Neural progenitor cell (in vitro differentiated cells): ENCODE measurements around the gene PTPRK. TPM values are rescaled to one million over a fixed set of nuclear protein-coding genes. Genes with fewer than 3 reads are reported as not detected.

ENCODE experiments used
- DNase-seq: peaks from one replicate; pipeline ENCODE4 v3.0.0-alpha.2; 2016; ENCODE audit warnings: low spot score
- H2AFZ ChIP-seq: fragments of 200-600 bp; sonication (generic); replicated peaks from 2 replicates; pipeline ENCODE4 v1.6.1; 2016; ENCODE audit warnings: antibody characterized with exemption
- H3F3A ChIP-seq: fragments of 200-600 bp; sonication (generic); 2 replicates; pipeline ENCODE4 v1.6.1; 2016; ENCODE audit warnings: antibody characterized with exemption, low read depth
- H3K27ac ChIP-seq: fragments of 200-600 bp; sonication (generic); 2 replicates; pipeline ENCODE4 v1.5.1; 2016; ENCODE audit warnings: mild to moderate bottlenecking
- H3K27me3 ChIP-seq: fragments of 200-600 bp; sonication (generic); 2 replicates; pipeline ENCODE4 v1.6.1; 2016; ENCODE audit warnings: mild to moderate bottlenecking, moderate library complexity
- H3K36me3 ChIP-seq: fragments of 200-600 bp; sonication (generic); 2 replicates; pipeline ENCODE4 v1.5.1; 2016
- H3K4me1 ChIP-seq: fragments of 200-600 bp; sonication (generic); 2 replicates; pipeline ENCODE4 v1.6.1; 2016; ENCODE audit warnings: mixed run types
- H3K4me2 ChIP-seq: fragments of 200-600 bp; sonication (generic); 2 replicates; pipeline ENCODE4 v1.6.1; 2016
- H3K4me3 ChIP-seq: fragments of 200-600 bp; sonication (generic); 2 replicates; pipeline ENCODE4 v1.5.1; 2016
- H3K79me2 ChIP-seq: fragments of 200-600 bp; sonication (generic); 2 replicates; pipeline ENCODE4 v1.6.1; 2016; ENCODE audit warnings: low read depth
- H3K9ac ChIP-seq: fragments of 200-600 bp; sonication (generic); 2 replicates; pipeline ENCODE4 v1.6.1; 2016
- H3K9me3 ChIP-seq: fragments of 200-600 bp; sonication (generic); 2 replicates; pipeline ENCODE4 v1.5.1; 2016; ENCODE audit warnings: low read depth
- H4K20me1 ChIP-seq: fragments of 200-600 bp; sonication (generic); 2 replicates; pipeline ENCODE4 v1.6.1; 2016; ENCODE audit warnings: low read depth
- H3K27ac Mint-ChIP-seq: 3 replicates; pipeline ENCODE4 v1.8.0; 2021; ENCODE audit warnings: mixed read lengths
- H3K27me3 Mint-ChIP-seq: 2 replicates; pipeline ENCODE4 v1.8.0; 2022; ENCODE audit warnings: low read depth, mild to moderate bottlenecking, inconsistent platforms, moderate library complexity, mixed read lengths; ENCODE audit not compliant: insufficient read depth
- H3K36me3 Mint-ChIP-seq: 3 replicates; pipeline ENCODE4 v1.8.0; 2021; ENCODE audit warnings: mixed read lengths
- H3K4me1 Mint-ChIP-seq: 3 replicates; pipeline ENCODE4 v1.8.0; 2021; ENCODE audit warnings: mixed read lengths
- H3K4me3 Mint-ChIP-seq: 3 replicates; pipeline ENCODE4 v1.8.0; 2021; ENCODE audit warnings: mild to moderate bottlenecking, moderate library complexity, mixed read lengths
- H3K9me3 Mint-ChIP-seq: 3 replicates; pipeline ENCODE4 v1.8.0; 2020; ENCODE audit warnings: mixed read lengths
- EZH2 ChIP-seq: fragments of 200-600 bp; sonication (generic); IDR thresholded peaks from 2 replicates; pipeline ENCODE4 v1.6.1; 2017; ENCODE audit warnings: antibody characterized with exemption, mild to moderate bottlenecking, moderate library complexity
- EZH2phosphoT487 ChIP-seq: fragments of 200-600 bp; sonication (generic); IDR thresholded peaks from 2 replicates; pipeline ENCODE4 v1.6.1; 2017; ENCODE audit warnings: antibody characterized with exemption
- total RNA-seq: library from RNA; depleted of rRNA; stranded (reverse); fragments of >200 nt; gene quantifications from 2 replicates; pipeline ENCODE4 v1.2.3, GENCODE V29; 2015; ENCODE audit warnings: low replicate concordance
- TF ChIP-seq, protein P1 (sequence below): fragments of 200-600 bp; sonication (generic); IDR thresholded peaks from 2 replicates; pipeline ENCODE4 v1.5.1; 2017; ENCODE audit warnings: antibody characterized with exemption, mild to moderate bottlenecking

The PTPRK gene
- total RNA-seq, 1 donor from 2014 or later: 35.0 TPM

DNA sequence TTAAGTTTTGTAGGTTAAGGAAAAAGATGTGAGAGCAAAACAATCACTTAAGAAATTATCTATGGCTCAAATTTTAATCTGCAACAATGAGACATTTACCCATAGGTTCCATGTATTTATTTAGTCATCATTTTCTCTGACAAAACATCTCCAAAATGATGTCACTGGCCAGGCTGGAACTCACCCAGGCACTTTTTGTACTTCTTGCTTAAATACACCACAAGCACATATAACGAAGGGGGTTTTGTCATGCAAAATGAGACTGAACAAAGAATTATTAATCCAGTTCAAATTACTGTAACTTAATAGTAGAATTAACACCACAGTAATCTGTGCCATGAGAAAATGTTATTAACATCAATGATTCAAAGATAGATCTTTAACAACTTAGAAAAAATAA, 200.5 kb downstream of the PTPRK start:
- no peak overlapping the region for H3K4me2 ChIP-seq
- H3K36me3 ChIP-seq: no peaks in the 10 kb centered on the region
- no peaks in the 10 kb centered on the region for H3K27me3 Mint-ChIP-seq
- H4K20me1 ChIP-seq: no peaks in the 10 kb centered on the region
- no peak overlapping the region for H3K27ac Mint-ChIP-seq
- H3F3A ChIP-seq: no peaks in the 10 kb centered on the region
- H3K4me1 ChIP-seq: peaks cover 7% of the 10 kb centered on the region
- no peak overlapping the region for H3K4me3 ChIP-seq
- H3K4me1 Mint-ChIP-seq: peaks cover 3% of the 10 kb centered on the region
- no peaks in the 10 kb centered on the region for H3K9me3 ChIP-seq
- peaks cover 1% of the 10 kb centered on the region for H3K36me3 Mint-ChIP-seq
- DNase-seq: no peak
- H2AFZ ChIP-seq: no peak overlapping the region
- peaks cover 9% of the 10 kb centered on the region for H3K79me2 ChIP-seq
- H3K9me3 Mint-ChIP-seq: no peaks in the 10 kb centered on the region
- H3K27me3 ChIP-seq: no peaks in the 10 kb centered on the region
- TF ChIP-seq, protein P1, sequence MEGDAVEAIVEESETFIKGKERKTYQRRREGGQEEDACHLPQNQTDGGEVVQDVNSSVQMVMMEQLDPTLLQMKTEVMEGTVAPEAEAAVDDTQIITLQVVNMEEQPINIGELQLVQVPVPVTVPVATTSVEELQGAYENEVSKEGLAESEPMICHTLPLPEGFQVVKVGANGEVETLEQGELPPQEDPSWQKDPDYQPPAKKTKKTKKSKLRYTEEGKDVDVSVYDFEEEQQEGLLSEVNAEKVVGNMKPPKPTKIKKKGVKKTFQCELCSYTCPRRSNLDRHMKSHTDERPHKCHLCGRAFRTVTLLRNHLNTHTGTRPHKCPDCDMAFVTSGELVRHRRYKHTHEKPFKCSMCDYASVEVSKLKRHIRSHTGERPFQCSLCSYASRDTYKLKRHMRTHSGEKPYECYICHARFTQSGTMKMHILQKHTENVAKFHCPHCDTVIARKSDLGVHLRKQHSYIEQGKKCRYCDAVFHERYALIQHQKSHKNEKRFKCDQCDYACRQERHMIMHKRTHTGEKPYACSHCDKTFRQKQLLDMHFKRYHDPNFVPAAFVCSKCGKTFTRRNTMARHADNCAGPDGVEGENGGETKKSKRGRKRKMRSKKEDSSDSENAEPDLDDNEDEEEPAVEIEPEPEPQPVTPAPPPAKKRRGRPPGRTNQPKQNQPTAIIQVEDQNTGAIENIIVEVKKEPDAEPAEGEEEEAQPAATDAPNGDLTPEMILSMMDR: no peak
- TF ChIP-seq EZH2: no peak
- TF ChIP-seq EZH2phosphoT487: no peak
- no peak overlapping the region for H3K9ac ChIP-seq
- no peak overlapping the region for H3K27ac ChIP-seq
- no peak overlapping the region for H3K4me3 Mint-ChIP-seq

DNA sequence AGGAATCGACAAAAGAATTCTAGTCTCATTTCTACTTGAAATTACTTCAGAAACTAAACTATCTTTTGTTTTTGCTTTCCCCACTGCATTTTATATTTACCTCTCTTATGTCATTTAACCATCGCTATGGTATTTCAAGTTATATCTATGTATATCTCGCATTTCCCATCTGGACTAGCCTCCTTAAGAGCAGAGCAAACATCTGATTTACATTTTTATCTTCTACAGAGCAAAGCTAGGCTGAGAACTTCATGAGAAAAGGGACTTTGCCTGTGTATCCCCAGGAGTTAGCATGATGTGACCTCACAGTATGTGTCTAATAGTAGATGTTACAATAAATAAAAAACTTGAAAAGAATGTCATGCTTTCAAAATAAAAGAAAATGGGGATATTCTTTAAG, 201.2 kb downstream of the PTPRK start:
- no peak for DNase-seq
- no peak overlapping the region for H3K4me3 ChIP-seq
- H3K79me2 ChIP-seq: peaks cover 14% of the 10 kb centered on the region
- no peaks in the 10 kb centered on the region for H3K9me3 Mint-ChIP-seq
- H4K20me1 ChIP-seq: no peaks in the 10 kb centered on the region
- no peaks in the 10 kb centered on the region for H3K27me3 ChIP-seq
- H3K4me2 ChIP-seq: no peak overlapping the region
- no peak overlapping the region for H3K27ac ChIP-seq
- H3K4me3 Mint-ChIP-seq: no peak overlapping the region
- no peaks in the 10 kb centered on the region for H3F3A ChIP-seq
- peaks cover 1% of the 10 kb centered on the region for H3K36me3 Mint-ChIP-seq
- peaks cover 3% of the 10 kb centered on the region for H3K4me1 Mint-ChIP-seq
- no peak overlapping the region for H2AFZ ChIP-seq
- H3K4me1 ChIP-seq: peaks cover 7% of the 10 kb centered on the region
- no peaks in the 10 kb centered on the region for H3K9me3 ChIP-seq
- TF ChIP-seq EZH2: no peak
- TF ChIP-seq, protein P1: no peak
- no peak for TF ChIP-seq EZH2phosphoT487
- H3K36me3 ChIP-seq: no peaks in the 10 kb centered on the region
- no peak overlapping the region for H3K9ac ChIP-seq
- no peaks in the 10 kb centered on the region for H3K27me3 Mint-ChIP-seq
- no peak overlapping the region for H3K27ac Mint-ChIP-seq

DNA sequence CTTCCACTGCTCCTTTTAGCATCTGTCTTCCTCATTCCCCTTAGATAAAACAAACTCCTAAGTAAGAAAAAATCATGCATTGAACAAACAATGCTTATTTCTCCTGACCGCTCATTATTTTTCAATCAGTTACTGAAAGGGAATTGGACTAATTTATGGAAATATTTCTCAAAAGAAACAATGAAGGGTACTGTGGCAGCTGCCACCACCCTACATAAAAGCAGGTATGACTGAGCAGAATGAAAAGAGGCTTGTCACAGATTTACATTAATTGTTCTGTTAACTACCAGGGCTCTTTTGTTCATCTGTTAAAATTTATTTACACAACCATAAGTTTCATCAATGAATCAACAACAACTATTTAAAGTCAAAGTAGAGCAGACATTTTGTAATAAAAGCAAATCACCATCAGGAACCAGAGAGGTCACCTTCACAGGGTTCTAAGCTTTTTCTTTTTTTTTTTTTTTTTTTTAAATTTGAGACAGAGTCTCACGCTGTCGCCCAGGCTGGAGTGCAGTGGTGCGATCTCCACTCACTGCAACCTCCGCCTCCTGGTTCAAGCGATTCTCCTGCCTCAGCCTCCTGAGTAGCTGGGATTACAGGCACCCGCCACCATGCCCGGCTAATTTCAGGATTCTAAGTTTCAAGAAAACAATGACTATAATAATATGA, 204.0 kb downstream of the PTPRK start:
- no peak overlapping the region for H3K4me3 ChIP-seq
- H3K27me3 Mint-ChIP-seq: no peaks in the 10 kb centered on the region
- no peaks in the 10 kb centered on the region for H3K9me3 ChIP-seq
- no peak overlapping the region for H3K4me2 ChIP-seq
- no peak for DNase-seq
- no peak overlapping the region for H2AFZ ChIP-seq
- no peaks in the 10 kb centered on the region for H3K9me3 Mint-ChIP-seq
- no peaks in the 10 kb centered on the region for H3F3A ChIP-seq
- H3K36me3 ChIP-seq: no peaks in the 10 kb centered on the region
- H4K20me1 ChIP-seq: no peaks in the 10 kb centered on the region
- H3K36me3 Mint-ChIP-seq: no peaks in the 10 kb centered on the region
- no peak overlapping the region for H3K27ac Mint-ChIP-seq
- H3K4me3 Mint-ChIP-seq: no peak overlapping the region
- no peaks in the 10 kb centered on the region for H3K27me3 ChIP-seq
- no peak overlapping the region for H3K27ac ChIP-seq
- TF ChIP-seq, protein P1: no peak
- TF ChIP-seq EZH2 (no peak), EZH2phosphoT487 (no peak)
- peaks cover 3% of the 10 kb centered on the region for H3K4me1 Mint-ChIP-seq
- H3K79me2 ChIP-seq: peaks cover 16% of the 10 kb centered on the region
- peaks cover 7% of the 10 kb centered on the region for H3K4me1 ChIP-seq
- no peak overlapping the region for H3K9ac ChIP-seq
